K562 (cell line): ENCODE measurements around the gene E2F2. TPM values are rescaled to one million over a fixed set of nuclear protein-coding genes. Genes with fewer than 3 reads are reported as not detected.

ENCODE experiments used
- KDM1A ChIP-seq, 2 experiments: fragments of 450-650 bp; IDR thresholded peaks; 2 replicates each; pipeline ENCODE4 v1.6.1; 2016; ENCODE audit warnings: mild to moderate bottlenecking in 2 of 2
- NELFE ChIP-seq: IDR thresholded peaks from 2 replicates; pipeline ENCODE4 v1.6.1; 2011; ENCODE audit warnings: mild to moderate bottlenecking; ENCODE audit not compliant: insufficient read depth, insufficient read length
- NONO ChIP-seq, 2 experiments: fragments of 200-400 bp in 1 of 2; fragments of 450-650 bp in 1 of 2; formaldehyde crosslinking in 1 of 2; IDR thresholded peaks; 2 replicates each; pipeline ENCODE4 v1.6.1; 2017; ENCODE audit warnings: low read depth in 2 of 2, mild to moderate bottlenecking in 2 of 2, moderate library complexity in 2 of 2, low read length in 1 of 2
- RCOR1 ChIP-seq, 2 experiments: IDR thresholded peaks; 2 replicates each; pipeline ENCODE4 v1.6.1; 2012; ENCODE audit warnings: low read depth in 2 of 2, low read length in 2 of 2, borderline replicate concordance in 1 of 2, improper control_type of control experiment in 1 of 2
- SMARCA5 ChIP-seq: fragments of 450-650 bp; IDR thresholded peaks from 2 replicates; pipeline ENCODE4 v1.6.1; 2016
- SRSF9 ChIP-seq: fragments of 200-400 bp; formaldehyde crosslinking; IDR thresholded peaks from 2 replicates; pipeline ENCODE4 v1.6.1; 2017; ENCODE audit warnings: low read depth, low read length, borderline replicate concordance
- TRIM28 ChIP-seq: fragments of 450-650 bp; IDR thresholded peaks from 2 replicates; pipeline ENCODE4 v1.6.1; 2017
- U2AF1 ChIP-seq: fragments of 200-400 bp; formaldehyde crosslinking; optimal IDR thresholded peaks from 2 replicates; pipeline ENCODE3; 2017; ENCODE audit warnings: mild to moderate bottlenecking, low read depth, low read length, moderate library complexity
- ZBTB8A ChIP-seq: fragments of 450-650 bp; IDR thresholded peaks from 2 replicates; pipeline ENCODE4 v1.6.1; 2018; ENCODE audit warnings: mild to moderate bottlenecking, moderate library complexity; ENCODE audit not compliant: partially characterized antibody
- ZZZ3 ChIP-seq: fragments of 450-650 bp; IDR thresholded peaks from 2 replicates; pipeline ENCODE4 v1.6.1; 2016; ENCODE audit warnings: antibody characterized with exemption, mild to moderate bottlenecking, moderate library complexity
- polyA plus RNA-seq, 8 experiments: library from polyadenylated mRNA; depleted of rRNA in 4 of 8; stranded (reverse) in 5 of 8; unstranded in 3 of 8; fragments of >200 nt; fragmentation: Nextera tagmentation in 2 of 8; fragmentation: Illumina TruSeq in 1 of 8; extraction: Ambion mirVana in 2 of 8; extraction: Trizol in 1 of 8; gene quantifications; 2 replicates each; pipeline versions ENCODE4 v1.2.1 to v1.2.3, GENCODE V29; 2011 to 2014; ENCODE audit warnings: inconsistent platforms in 1 of 8, missing spikeins in 1 of 8
- total RNA-seq, 7 experiments: library from RNA; depleted of rRNA in 6 of 7; stranded (reverse); fragments of >200 nt in 6 of 7; fragmentation: Illumina TruSeq in 2 of 7; extraction: Trizol in 2 of 7; gene quantifications; 2 replicates each; pipeline versions ENCODE4 v1.2.1 to v1.2.3, GENCODE V29; 2011 to 2021; ENCODE audit warnings: low replicate concordance in 1 of 7
- TF ChIP-seq, protein P1 (sequence below), 2 experiments: fragments of 450-650 bp; formaldehyde crosslinking in 1 of 2; IDR thresholded peaks; 2 replicates each; pipeline versions ENCODE4 v1.4.0 to v1.6.1; 2014 to 2020; ENCODE audit warnings: mild to moderate bottlenecking in 2 of 2, borderline replicate concordance in 1 of 2, low read depth in 1 of 2
- TF ChIP-seq, protein P2 (sequence below): sonication (generic); formaldehyde crosslinking; IDR thresholded peaks from 2 replicates; pipeline ENCODE4 v1.8.1; 2022; ENCODE audit warnings: missing genetic modification reagents

The E2F2 gene
- total and polyA plus RNA-seq, 9 of the 15 experiments (the other 6 are each of a cell fraction or from before 2014, with no cell fraction given): 3.1 to 25.3 (median 11.4) TPM

DNA sequence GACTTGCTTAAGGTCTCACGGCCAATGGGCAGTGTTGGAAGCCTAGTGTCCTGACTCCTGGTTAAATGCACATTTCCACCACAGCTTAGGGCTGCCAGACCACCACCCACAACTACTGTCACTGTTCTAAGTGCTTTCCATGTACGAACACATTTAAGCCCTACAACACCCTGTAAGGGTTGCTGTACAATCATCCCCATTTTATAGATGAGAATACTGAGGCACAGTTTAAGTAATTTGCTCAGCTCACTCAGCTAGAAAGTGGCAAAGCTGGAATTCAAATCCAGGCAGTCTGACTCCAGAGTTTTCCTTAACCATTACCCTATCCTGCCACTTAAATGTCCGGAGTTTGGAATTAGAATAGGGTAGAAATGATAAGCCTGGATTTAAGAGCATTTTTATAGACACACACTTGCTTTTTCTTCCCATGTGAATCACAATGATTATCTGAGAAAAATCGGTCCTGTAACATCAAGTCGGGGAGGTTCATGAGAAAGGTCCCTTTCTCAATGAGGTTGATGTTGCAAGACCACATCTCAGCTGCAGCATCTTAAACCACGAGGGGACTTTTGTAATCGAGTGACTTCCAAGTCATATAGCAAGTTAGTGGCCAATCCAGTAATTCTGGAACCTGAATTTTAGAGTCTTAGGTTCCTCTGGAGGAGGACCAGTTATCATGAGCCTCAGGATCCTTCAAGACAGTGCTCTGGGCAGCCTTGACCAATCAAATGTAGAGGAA, 8.6 kb downstream of the E2F2 start (continued):
- TF ChIP-seq NELFE (no peak), KDM1A (IDR thresholded peaks at IDR 0.05) (peak; percentile 63 to 65; a peak in 3 of 4 replicates), SMARCA5 (peak; percentile 59; the same call in 1 of the 2 replicates), SRSF9 (no peak), TRIM28 (no peak), RCOR1 (IDR thresholded peaks at IDR 0.05; ENCODE audit: borderline replicate concordance in 1 of 2, low read depth in 2 of 2, low read length in 2 of 2) (peak in 1 of 2 experiments; percentile 35; a peak in 2 of 4 replicates), NONO (IDR thresholded peaks at IDR 0.05; ENCODE audit: low read depth in 2 of 2, low read length in 1 of 2) (no peak), ZBTB8A (no peak), ZZZ3 (no peak), U2AF1 (no peak)
- TF ChIP-seq, protein P1, sequence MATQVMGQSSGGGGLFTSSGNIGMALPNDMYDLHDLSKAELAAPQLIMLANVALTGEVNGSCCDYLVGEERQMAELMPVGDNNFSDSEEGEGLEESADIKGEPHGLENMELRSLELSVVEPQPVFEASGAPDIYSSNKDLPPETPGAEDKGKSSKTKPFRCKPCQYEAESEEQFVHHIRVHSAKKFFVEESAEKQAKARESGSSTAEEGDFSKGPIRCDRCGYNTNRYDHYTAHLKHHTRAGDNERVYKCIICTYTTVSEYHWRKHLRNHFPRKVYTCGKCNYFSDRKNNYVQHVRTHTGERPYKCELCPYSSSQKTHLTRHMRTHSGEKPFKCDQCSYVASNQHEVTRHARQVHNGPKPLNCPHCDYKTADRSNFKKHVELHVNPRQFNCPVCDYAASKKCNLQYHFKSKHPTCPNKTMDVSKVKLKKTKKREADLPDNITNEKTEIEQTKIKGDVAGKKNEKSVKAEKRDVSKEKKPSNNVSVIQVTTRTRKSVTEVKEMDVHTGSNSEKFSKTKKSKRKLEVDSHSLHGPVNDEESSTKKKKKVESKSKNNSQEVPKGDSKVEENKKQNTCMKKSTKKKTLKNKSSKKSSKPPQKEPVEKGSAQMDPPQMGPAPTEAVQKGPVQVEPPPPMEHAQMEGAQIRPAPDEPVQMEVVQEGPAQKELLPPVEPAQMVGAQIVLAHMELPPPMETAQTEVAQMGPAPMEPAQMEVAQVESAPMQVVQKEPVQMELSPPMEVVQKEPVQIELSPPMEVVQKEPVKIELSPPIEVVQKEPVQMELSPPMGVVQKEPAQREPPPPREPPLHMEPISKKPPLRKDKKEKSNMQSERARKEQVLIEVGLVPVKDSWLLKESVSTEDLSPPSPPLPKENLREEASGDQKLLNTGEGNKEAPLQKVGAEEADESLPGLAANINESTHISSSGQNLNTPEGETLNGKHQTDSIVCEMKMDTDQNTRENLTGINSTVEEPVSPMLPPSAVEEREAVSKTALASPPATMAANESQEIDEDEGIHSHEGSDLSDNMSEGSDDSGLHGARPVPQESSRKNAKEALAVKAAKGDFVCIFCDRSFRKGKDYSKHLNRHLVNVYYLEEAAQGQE (IDR thresholded peaks at IDR 0.05; ENCODE audit: borderline replicate concordance): no peak
- TF ChIP-seq, protein P1 (CRISPR knock-in tag; IDR thresholded peaks at IDR 0.05; ENCODE audit: low read depth): no peak
- TF ChIP-seq, protein P2, sequence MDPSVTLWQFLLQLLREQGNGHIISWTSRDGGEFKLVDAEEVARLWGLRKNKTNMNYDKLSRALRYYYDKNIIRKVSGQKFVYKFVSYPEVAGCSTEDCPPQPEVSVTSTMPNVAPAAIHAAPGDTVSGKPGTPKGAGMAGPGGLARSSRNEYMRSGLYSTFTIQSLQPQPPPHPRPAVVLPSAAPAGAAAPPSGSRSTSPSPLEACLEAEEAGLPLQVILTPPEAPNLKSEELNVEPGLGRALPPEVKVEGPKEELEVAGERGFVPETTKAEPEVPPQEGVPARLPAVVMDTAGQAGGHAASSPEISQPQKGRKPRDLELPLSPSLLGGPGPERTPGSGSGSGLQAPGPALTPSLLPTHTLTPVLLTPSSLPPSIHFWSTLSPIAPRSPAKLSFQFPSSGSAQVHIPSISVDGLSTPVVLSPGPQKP (CRISPR knock-in tag): no peak
